CD4-positive, alpha-beta T cell treated with Interleukin-4 for 1 hour (primary cell): ENCODE data around the gene TMEM217.
A peak's percentile ranks its signal among the peaks of the same experiment; 100 is the strongest.

Experiments used
- DNase-seq, 2 donors: peaks; one replicate each; pipeline ENCODE4 v3.0.0-alpha.2; 2020 to 2022

The TMEM217 gene

DNA sequence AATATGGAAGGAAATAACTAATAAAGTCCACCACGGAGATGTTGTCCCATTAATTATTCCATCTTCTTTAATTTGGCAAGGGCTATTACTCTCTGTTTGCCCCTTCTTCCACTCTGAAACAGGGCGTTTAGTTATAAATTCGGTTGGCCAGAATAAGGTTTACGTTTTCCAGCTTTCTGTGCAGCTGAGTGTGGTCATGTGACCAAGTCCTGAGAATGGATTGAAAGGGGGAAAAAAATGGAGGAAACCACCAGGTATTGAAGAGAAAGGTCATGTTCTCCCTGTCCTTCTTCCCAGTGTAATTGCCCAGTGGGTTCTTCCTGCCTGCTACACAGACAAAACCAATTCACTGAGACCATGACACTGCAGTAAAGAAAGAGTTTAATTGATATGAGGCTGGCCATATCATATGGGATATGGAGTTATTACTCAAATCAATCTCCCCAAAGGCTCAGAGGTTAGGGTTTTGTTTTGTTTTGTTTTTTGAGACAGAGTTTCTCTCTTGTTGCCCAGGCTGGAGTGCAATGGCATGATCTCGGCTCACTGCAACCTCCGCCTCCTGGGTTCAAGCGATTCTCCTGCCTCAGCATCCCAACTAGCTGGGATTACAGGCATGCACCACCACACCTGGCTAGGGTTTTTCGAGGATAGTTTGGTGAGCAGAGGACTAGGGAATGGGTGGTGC lies 14.7 kb downstream of the TMEM217 start:
- DNase-seq, result no peak

DNA sequence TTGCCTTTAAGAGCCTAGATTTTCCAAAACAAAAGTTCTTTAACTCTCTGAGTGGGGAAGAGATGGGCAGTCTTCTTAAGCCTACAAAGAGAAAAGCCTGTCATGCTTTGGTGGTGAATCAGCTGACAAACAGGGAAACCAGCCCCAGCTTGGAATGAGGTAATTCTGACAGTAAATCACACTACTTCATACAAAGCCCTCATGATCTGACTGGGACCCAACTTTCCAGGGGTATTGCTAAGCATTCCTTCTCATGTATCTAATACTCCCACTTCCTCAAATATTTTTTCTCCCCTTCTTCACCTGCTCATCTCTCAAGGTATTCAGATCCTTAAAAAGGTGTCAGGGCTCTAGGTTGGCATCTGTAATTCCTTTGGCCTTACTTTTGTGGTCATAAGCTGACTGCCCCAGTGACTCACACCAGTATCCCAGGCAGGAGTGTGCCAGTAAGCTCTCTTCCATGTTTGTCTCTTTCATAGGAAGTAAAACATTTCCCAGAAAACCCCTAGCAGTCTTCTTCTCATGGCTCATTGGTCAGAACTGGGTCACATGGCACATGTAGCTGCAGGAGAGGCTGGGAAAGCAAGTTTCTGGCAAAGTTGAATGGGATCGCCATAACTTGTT lies 15.4 kb downstream of the TMEM217 start:
- no peak for DNase-seq

DNA sequence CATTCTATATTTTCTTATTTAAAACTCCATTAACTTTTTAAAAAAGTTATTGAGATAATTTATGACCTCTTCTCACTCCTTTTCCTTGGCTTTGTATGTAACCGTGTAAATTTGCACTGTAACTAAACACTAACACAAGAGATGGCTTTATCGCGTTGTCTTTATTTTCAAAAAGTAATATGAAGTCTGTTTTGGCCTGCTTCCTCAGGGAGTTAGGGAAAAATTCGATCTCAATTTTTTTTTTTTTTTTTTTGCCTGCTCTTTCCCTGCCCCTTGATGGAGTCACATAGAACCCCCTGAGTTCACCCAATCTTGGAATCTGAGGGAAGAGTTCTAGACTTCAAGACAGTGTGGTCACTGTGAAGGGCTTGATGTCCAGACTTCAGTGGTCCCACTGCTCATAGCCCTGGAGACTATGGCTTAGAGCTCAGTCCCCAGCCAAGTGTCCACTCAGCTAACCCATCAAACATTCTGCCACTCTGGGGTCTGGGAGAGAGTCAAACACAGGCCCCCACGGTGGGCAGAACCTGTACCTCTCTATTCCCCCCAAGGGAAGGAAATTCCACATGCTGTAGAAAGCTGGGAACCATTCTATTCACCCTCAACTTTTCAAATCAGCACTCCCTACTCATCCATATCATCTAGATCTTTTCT lies 16.0 kb downstream of the TMEM217 start:
- no peak for DNase-seq

DNA sequence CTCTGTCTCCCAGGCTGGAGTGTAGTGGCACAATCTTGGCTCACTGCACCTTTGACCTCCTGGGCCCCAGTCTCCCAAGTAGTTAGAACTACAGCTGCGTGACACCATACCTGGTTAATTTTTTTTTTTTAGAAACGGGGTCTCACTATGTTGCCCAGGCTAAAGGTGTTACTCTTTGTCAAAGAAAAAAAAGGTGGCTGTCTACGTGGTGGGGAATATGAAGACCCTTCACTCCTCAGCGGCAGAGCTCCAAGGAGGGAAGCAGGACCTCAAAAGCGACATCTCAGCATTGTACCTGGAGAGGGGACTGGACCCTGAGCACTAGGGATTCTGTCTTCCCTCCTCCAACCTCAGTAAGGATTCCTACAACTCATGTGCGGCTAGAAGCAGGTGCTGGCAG lies 16.8 kb downstream of the TMEM217 start:
- DNase-seq, result no peak

DNA sequence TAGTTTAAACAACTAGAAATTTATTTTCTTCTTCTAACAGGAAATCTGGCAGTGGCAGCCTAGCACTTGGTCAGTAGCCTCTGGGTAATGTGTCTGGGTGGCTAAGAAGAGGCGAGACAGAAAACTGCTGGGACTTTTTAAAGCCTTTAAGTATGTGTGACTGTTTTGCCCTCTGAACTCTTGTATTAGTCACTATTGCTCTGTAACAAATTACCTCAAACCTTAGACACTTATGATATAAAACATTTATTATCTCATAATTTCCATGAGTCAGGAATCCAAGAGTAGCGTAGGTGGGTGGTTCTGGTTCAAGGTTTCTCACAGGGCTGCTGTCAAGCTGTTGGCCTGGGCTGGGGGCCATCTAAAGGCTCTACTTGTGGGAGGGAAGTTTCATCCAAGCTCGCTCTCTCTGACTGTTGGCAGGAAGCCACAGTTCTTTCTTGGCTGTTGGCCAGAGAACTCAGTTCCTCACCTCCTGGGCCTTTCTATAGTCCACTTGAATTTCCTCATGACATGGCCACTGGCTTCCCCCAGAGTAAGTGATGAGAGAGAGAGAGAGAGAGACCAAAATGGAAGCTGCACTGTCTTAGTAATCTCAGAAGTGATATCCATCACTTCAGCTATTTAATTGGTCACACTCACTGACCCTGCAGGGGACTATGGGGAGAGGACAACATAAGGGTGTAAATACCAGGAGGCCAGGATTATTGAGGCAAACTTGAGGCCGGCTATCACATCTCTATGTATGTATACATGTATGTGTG lies 17.8 kb downstream of the TMEM217 start:
- DNase-seq, result peak; percentile 48 to 72

DNA sequence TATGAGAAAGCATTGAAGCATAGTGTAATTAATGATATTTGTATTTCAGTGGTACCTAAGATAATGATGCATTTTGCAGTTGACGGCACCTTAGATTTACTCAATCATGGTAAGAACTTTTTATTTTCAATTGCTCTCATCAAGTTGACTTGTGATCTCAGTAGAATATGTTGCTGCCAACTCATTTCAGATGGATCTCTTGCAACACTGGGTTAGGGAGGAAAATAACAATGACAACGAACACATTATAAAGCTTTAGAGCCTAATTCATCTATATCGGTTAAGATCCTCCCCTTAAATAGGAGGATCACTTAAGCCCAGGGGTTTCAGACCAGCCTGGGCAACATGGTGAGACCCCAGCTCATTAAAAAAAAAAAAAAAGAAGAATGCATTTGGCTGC lies 18.4 kb downstream of the TMEM217 start:
- no peak for DNase-seq

DNA sequence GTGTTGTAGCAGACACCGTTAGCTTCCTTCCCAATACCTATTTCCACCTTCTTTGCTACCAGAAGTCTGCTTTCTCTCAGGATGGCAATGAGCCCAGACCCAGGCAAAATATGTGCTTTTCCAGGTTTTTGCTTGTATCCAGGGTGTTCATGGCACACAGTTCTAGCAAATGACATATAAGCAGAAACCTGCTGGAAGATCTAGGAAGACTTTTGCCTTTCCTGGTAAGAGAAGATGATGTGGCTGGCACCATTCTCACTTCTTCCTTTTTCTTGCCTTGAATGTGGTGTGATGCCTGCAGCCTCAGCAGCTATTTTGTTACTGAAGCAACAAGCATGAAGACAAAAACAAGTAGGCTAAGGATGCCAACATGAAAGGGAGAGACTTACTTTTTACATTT lies 19.6 kb downstream of the TMEM217 start:
- DNase-seq, result no peak

DNA sequence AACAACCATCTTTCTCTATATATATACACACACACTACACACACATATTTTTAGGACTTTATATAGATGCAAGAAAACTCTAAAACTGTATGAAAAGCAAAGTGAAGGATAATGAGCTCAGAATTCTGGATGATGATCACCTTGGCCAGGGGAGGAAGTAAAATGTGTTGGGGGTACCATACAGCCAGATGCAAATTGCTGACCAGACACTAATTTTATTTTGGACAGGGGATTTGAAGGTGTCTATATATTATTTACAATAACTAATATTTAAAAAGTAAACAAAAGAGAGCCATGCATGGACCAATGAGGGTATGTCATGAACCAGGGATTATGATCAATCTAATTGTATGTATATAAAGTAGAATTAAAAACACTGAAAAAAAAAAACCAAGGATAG lies 20.2 kb downstream of the TMEM217 start:
- no peak for DNase-seq

DNA sequence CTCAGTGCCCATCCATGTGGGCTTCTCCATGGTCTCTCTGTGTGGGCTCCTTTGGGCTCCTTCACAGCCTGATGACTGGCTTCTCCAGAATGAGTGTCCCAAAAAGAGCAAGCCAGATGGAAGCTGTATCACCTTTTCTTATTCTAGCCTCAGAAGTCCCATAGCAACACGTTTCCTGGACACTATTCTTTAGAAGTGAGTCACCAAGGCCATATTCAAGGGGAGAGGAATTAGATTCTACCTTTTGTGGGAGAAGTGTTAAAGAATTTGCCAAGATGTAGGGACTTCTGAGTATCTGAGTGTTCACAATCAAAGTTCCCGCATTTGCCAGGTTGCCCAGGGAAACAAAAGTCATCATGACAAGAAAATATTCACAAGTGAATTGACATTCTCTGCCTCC lies 21.0 kb downstream of the TMEM217 start:
- no peak for DNase-seq

DNA sequence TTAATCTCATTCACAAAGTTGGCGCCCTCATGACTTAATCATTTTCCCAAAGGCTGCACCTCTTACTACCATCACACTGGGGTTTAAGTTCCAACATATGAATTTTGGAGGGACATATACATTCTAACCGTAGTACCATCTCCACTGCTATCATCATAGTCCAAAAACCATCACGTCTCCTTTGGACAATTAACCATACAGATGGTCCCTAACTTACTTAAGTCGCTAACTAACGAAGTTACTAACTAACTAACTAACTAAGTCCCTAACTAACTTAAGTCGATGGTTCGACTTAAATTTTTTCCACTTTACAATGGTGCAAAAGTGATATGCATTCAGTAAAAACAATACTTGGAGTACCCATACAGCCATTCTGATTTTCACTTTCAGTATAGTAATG lies 24.4 kb downstream of the TMEM217 start:
- no peak for DNase-seq

DNA sequence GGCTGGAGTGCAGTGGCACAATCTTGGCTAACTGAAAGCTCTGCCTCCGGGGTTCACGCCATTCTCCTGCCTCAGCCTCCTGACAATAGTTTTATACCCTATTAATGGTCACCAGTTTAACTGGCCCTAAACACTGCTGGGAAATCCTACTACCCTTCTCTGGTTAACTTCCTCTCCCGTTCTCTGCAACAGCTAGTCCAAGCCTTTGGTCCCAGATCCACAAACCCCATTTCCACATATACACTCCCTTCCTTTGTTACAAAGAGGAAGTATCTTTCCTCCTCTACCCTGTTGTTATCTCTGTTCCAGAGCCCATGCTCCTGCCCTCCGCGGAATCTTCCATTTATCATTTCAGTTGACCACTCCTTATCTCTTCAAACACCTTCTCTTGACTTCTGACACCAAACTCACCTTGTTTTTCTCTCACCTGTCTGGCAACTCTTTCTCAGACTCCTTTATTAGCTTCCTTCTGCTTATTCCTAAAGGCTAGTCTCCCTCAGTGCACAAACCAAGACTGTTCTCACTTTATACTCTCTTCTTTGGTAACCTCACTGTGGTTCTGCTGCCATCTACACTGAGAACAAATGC lies 25.4 kb downstream of the TMEM217 start:
- DNase-seq, result no peak

DNA sequence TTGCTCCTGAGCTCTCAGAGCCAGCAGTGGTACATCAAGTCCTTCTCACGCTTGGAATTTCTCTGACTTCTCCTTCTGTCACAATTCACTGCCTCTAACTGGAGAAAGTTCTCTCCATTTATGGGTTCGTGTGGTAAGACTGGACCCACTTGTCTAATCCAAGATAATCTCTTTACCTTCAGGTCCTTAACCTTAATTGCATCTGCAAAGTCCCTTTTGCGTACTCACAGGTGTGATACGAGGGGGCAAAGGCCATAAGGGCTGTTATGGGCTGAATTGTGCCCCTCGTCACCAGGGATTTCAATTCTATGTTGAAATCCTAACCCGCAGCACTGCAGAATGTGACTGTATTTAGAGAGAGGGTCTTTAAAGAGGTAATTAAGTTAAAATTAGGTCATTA lies 27.8 kb downstream of the TMEM217 start:
- no peak for DNase-seq

DNA sequence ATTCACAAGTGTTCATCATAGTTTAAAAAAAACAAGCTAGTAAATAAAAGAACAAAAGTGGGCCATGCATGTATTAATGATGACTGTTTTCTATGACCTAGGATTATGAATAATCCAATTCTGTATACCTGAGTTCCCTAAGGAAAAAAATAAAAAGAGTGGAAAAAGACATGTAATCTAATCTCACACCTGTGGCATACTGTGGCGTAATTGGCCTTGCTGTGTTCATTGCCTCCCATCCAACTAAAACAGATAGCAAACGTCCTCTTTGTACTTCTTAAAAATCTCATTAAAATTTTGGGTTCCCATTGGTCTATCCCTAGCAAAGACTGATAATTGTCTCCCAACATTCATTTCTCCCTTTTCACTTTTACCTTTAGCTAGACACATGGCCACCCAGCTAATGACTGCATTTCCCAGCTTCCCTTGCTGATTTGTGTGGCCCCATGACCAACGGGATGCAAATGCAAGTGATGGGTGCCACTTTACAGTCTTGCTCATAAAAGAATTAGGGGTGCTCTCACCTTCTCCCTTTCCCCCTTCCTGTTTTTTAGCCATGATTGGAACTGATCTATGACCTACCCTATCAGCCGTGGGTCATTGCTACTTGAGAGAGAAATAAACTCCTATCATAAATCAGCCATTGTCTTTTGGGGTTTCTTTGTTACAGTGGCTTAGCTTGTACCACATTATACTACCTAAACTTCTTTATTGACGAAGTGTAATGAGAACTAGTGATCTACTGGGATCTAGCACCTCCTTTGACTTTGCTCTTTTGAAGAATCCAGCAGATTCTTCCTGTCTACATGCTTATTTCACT lies 32.4 kb downstream of the TMEM217 start:
- no peak for DNase-seq

DNA sequence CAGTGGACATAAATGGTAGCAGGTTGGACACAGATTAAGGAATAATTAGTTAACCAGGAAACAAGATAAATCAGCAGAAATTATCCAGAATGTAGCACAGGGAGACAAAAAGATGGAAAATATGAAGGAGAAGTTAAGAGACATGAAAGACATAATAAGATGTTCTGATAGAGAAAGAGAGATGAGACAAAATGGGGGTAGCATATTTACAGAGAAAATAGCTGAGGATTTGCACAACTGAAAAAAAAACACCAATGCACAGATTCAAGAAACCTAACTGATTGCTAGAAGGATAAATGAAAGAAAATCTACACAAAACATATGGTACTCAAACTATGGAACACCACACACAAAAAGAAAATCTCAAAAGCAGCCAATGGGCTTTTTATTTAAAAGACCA lies 35.0 kb downstream of the TMEM217 start:
- DNase-seq, result no peak

DNA sequence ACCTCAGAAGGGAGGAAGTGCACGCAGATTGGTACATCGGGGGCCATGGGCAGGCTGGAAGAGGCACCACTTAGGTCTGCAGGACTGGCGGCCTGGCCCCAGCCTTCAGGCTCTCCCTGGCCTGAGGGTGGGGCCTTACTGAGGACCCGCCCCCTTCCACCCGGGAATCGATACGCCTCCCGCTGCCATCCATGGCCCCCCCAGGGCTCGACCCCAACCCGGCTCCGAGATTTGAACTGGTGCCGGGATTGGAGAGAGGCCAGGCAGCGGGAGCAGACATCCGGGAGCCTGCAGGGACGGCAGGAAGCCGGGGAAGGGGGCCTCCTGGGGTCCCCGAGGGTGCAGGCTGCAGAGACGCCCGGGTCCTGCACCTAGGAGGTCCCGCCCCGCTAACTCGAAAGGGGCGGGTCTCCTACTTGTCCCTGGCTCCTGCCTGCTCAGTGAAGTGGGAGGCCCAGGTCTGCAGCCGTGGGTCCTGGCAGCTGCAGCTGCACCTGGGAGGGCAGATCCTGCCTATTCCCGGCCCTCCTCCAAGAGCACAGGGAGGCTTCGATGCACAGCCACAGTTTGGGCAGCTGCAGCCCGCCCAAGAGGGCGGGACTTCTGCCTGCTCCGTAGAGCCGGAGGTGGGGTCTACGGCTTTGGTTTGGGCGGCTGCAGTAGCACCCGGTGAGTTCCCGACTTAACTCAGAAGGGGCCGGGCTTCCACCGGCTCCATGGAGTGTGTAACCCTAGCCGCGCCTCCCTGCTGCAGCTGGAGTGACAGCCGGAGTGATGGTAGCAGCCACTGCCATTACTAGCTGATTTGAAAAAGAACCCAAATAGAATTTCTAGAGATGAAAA lies 35.6 kb downstream of the TMEM217 start:
- DNase-seq, result peak; percentile 63 to 70

DNA sequence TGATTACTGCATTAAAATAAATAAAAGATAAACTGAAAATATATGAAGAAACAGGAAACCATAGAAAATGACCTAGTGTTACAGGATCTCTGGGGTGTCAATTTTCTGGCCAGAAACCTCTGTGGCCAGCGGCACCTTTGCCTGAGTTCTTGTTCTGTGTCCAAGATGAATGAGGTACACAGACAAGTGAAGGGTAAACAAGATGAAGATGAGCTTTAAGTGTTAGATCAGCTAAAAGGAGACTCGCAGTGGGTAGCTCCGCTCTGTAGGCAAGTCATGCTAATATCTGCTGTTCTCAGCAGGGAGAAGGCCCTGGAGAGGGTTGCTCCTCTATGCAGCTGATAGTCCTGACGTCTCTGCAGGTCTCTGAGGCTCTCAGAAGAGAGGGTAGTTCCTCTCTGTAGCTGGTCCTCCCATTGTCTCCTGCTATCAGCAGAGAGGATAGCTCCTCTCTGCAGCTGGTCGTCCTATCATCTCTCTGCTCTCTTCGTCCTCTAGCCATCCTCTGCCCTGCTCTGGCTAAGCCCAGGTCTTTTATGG lies 36.3 kb downstream of the TMEM217 start:
- no peak for DNase-seq

DNA sequence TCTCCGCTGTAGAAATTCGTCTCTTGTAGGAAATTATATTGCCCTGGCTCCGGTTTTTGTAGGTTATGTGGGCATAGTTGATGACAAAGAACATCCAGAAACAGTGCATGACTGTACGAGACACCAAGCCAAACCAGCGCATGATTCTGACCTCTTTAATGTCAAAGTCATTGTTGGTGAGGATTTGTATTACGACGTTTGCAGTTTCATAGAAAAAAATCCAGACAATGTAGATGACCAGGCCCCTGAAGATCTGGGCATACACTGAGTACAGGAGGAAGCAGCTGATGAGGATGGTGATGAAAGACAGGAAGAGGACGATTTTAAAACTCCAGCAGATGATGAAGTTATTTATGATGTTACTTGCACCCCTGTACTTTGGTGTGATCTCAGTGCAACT lies 39.4 kb downstream of the TMEM217 start:
- no peak for DNase-seq

DNA sequence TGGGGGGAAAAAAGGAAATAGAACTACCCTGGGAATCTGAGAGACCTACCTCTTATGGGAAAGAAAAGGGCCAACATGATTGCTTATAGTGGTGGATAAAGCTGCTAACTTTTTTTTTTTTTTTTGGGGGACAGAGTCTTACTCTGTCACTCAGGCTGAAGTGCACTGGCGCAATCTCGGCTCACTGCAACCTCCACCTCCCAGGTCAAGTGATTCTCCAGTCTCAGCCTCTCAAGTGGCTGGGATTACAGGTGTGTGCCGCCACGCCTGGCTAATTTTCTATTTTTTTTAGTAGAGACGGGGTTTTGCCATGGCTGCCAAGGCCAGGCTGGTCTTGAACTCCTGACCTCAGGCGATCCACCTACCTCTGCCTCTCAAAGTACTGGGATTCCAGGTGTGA lies 39.9 kb downstream of the TMEM217 start:
- DNase-seq, result no peak

DNA sequence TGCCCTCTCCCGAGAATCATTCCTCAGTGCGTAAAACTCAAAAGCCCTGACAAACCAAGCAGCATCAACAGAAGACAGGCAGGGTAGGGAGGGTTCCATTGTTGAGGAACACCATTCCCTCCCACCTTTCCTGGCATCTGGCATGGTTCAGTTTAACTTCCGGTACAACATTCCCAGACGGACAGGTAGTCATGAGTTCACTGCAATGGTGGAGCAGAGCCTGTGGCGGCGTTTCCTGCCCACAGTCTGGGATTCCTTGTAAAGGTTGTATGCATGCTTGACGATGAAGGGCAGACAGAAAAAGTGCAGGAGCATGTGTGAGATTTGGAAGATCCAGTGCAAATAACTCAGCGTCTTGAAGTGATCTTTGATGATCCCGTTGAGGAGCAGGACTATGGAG lies 45.7 kb downstream of the TMEM217 start:
- no peak for DNase-seq

DNA sequence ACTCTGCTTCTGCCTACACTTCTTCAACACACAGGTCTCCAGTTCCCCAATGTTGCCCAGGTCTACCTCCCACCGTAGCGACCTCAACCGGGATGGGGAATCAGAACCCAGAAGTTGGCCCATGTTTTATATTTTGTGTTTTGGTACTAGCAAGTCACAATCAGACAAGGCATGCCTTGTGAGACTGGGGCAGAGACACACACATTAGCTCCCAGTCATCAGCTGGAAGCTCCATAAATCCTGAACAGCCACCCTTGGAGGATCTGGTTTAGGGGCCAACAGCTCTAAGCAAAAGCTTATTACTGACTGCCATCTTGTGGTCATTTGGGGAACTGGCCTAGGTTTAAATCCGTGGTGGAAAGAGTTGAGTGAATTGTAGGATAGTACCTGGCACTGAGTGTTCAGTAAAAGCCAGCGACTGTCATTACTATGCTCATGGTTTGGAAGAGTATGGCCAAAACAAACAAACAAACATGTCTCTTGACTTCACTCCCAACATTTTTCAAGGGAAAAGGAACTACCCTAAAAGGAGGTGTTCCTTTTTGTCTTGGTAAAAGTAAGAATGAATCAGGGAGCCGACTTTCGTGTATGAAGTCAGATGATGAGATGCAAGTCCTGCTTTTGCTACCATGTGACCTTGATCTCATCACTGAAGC lies 47.5 kb downstream of the TMEM217 start:
- peak; percentile 81 to 87 for DNase-seq
